Measurements from ENCODE around the gene YBX2.
A peak's percentile ranks its signal among the peaks of the same experiment; 100 is the strongest.

YBX2 gene

DNA sequence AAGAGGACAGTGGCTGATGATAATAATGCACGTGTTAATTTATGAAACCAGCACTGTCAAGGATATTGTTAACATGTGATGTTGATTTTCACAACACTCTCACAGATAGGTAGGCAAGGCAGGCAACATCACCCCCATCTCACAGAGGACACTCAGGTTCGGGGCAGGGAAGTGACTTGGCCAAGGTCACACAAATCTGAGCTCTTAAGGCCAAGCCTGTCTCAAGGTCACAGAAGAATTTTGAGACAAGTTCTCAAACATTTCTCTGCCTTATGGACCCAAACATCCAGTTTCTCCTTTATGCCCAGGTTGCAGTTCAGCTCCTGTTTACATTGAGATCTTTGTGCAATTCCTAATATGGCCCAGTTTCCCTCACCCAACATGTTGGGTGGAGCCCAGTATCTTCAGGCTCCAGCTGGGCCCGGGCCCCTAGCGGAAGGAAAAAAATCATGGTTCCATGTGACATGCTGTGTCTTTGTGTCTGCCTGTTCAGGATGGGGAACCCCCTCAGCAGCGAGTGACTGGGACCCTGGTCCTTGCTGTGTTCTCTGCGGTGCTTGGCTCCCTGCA is 11.6 kb downstream of the YBX2 start:
- Histone ChIP-seq H3K4me3 (ENCODE audit: low read depth, low read length) (no peak overlapping the region), H3K9me3 (ENCODE audit: control insufficient read depth, insufficient read depth, low read depth, low read length) (no peaks in the 10 kb centered on the region), H3K36me3 (ENCODE audit: control insufficient read depth in 2 of 2, insufficient read depth in 1 of 2, low read length in 2 of 2) (no peaks in the 10 kb centered on the region; a peak in 1 of 3 replicates), H3K27ac (ENCODE audit: extremely low read depth, low read depth, low read length) (no peak overlapping the region), H3K4me1 (ENCODE audit: control insufficient read depth, insufficient read depth, low read length) (peaks cover 9% of the 10 kb centered on the region)
- TF ChIP-seq KLF10 (tag by site-specific recombination; IDR thresholded peaks at IDR 0.05) (no peak), ZIC2 (tag by site-specific recombination; IDR thresholded peaks at IDR 0.05) (peak; percentile 32; the same call in 1 of the 2 replicates)
- CTCF ChIA-PET = interaction anchor here (0.6 to 9.0 kb wide), 5 partner anchors 10 to 855 kb away, joined by 3 to 160 read pairs (median 3); no protein-coding TSS in a partner anchor
- POLR2A ChIA-PET = interaction anchor here (1.0 to 3.1 kb wide), 3 partner anchors 13 to 62 kb away, joined by 3 to 20 read pairs (median 14); no protein-coding TSS in a partner anchor

DNA sequence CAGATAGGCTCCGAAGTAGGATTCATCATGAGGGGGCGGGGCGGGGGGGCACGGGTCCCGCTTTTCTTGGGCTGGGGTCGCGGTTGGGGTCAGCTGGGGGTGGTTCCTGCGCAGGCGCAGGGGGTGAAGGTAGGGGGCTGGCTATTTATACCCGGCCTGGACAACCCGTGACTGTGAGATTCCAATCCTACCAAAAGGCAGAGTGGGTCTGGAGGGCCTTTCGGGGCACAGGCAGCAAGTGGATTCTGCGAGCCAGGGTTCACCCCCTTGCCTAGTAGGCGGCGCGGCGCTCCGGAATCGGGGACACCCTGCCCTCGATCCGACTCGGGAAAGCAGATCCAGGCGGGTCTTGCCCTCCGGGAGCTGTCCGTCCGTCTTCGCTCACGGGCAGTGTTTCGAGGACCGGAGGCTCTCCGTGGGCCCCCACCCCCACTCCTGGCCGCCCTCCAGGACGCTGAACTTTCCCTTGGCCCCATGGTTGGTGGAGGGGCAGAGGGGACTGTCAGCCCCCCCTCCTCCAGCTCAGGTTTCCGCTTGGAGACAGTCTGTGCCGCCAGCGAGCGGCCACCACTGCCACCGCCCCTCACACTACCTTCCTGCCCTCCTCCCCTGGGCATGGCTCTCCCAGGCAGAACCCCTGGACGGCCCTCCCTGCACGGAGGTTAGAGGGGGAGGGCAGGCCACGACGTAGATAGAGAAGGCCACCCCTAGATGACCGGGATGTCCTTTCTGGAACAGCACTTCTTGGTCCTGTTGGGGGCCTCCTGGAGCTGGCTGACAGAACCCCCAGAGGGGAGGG is 12.3 kb downstream of the YBX2 start:
- TF ChIP-seq KLF9 (tag by site-specific recombination; IDR thresholded peaks at IDR 0.05; ENCODE audit: low read depth) = no peak
- TF ChIP-seq ZBTB20 (tag by site-specific recombination; IDR thresholded peaks at IDR 0.05) = no peak
- no peak for TF ChIP-seq ZNF175 (tag by site-specific recombination; IDR thresholded peaks at IDR 0.05)
- TF ChIP-seq SP2 (tag by site-specific recombination; IDR thresholded peaks at IDR 0.05) = peak; percentile 42
- TF ChIP-seq GLIS1 (tag by site-specific recombination; IDR thresholded peaks at IDR 0.05) = peak; percentile 78
- TF ChIP-seq EGR2 (tag by site-specific recombination; IDR thresholded peaks at IDR 0.05; ENCODE audit: low read depth) = no peak
- TF ChIP-seq ZNF777 (tag by site-specific recombination; IDR thresholded peaks at IDR 0.05; ENCODE audit: borderline replicate concordance) = peak; percentile 80; the same call in 1 of the 2 replicates
- TF ChIP-seq, protein P1, sequence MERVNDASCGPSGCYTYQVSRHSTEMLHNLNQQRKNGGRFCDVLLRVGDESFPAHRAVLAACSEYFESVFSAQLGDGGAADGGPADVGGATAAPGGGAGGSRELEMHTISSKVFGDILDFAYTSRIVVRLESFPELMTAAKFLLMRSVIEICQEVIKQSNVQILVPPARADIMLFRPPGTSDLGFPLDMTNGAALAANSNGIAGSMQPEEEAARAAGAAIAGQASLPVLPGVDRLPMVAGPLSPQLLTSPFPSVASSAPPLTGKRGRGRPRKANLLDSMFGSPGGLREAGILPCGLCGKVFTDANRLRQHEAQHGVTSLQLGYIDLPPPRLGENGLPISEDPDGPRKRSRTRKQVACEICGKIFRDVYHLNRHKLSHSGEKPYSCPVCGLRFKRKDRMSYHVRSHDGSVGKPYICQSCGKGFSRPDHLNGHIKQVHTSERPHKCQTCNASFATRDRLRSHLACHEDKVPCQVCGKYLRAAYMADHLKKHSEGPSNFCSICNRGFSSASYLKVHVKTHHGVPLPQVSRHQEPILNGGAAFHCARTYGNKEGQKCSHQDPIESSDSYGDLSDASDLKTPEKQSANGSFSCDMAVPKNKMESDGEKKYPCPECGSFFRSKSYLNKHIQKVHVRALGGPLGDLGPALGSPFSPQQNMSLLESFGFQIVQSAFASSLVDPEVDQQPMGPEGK (tag by site-specific recombination; IDR thresholded peaks at IDR 0.05) = peak; percentile 7; the same call in 1 of the 2 replicates
- no peak for TF ChIP-seq ZNF324 (tag by site-specific recombination; IDR thresholded peaks at IDR 0.05)
- TF ChIP-seq, protein P2, sequence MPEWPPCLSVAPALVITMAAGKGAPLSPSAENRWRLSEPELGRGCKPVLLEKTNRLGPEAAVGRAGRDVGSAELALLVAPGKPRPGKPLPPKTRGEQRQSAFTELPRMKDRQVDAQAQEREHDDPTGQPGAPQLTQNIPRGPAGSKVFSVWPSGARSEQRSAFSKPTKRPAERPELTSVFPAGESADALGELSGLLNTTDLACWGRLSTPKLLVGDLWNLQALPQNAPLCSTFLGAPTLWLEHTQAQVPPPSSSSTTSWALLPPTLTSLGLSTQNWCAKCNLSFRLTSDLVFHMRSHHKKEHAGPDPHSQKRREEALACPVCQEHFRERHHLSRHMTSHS (tag by site-specific recombination; IDR thresholded peaks at IDR 0.05) = no peak
- no peak for TF ChIP-seq ZNF292 (tag by site-specific recombination; IDR thresholded peaks at IDR 0.05; ENCODE audit: borderline replicate concordance, low read depth)
- TF ChIP-seq ZBTB7A (tag by site-specific recombination; IDR thresholded peaks at IDR 0.05; ENCODE audit: low read depth) = no peak
- peak; percentile 4; the same call in 1 of the 2 replicates for TF ChIP-seq ZFP69B (tag by site-specific recombination; IDR thresholded peaks at IDR 0.05)
- TF ChIP-seq, protein P3, sequence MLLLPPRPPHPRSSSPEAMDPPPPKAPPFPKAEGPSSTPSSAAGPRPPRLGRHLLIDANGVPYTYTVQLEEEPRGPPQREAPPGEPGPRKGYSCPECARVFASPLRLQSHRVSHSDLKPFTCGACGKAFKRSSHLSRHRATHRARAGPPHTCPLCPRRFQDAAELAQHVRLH (tag by site-specific recombination; IDR thresholded peaks at IDR 0.05) = no peak
- TF ChIP-seq ZSCAN30 (tag by site-specific recombination; IDR thresholded peaks at IDR 0.05) = no peak
- peak; percentile 69 for TF ChIP-seq GLIS2 (tag by site-specific recombination; IDR thresholded peaks at IDR 0.05)
- POLR2A ChIA-PET = interaction anchor here (1.0 to 3.1 kb wide), 9 partner anchors 9 to 62 kb away, joined by 3 to 20 read pairs (median 6); partner anchors contain the start of genes DVL2, NEURL4 and PHF23
- H3K4me1 ChIP-seq (ENCODE audit: control insufficient read depth, insufficient read depth, low read length) = peaks cover 9% of the 10 kb centered on the region
- H3K27ac ChIP-seq (ENCODE audit: extremely low read depth, low read depth, low read length) = no peak overlapping the region
- H3K36me3 ChIP-seq (ENCODE audit: control insufficient read depth in 2 of 2, insufficient read depth in 1 of 2, low read length in 2 of 2) = no peaks in the 10 kb centered on the region; a peak in 1 of 3 replicates
- H3K9me3 ChIP-seq (ENCODE audit: control insufficient read depth, insufficient read depth, low read depth, low read length) = no peaks in the 10 kb centered on the region
- CTCF ChIA-PET = interaction anchor here (0.6 to 9.0 kb wide), 8 partner anchors 10 to 856 kb away, joined by 3 to 160 read pairs (median 8); partner anchors contain the start of gene SENP3
- peak overlapping the region; percentile 53 for H3K4me3 ChIP-seq (ENCODE audit: low read depth, low read length)

Measured in HEK293 (cell line).